Right lobe of liver (tissue), 6 donors: Measurements from ENCODE around the gene CD247. TPM values are rescaled to one million over a fixed set of nuclear protein-coding genes. Genes with fewer than 3 reads are reported as not detected.

ENCODE experiments used
- ATAC-seq, 4 donors: fragments of 200-7000 bp; cut with Tn5 transposase; one replicate each; pipeline ENCODE4 v1.9.1; 2020; ENCODE audit warnings: mild to moderate bottlenecking in 4 of 4, moderate library complexity in 4 of 4
- DNase-seq, 3 donors: peaks; one replicate each; pipeline ENCODE4 v3.0.0-alpha.2; 2020
- H3K27ac ChIP-seq, 3 donors: fragments of 200-600 bp; one replicate each; pipeline ENCODE4 v1.8.0; 2022
- H3K27me3 ChIP-seq, 2 donors: fragments of 200-600 bp; one replicate each; pipeline ENCODE4 v1.8.0; 2022
- H3K36me3 ChIP-seq, 4 donors: fragments of 200-600 bp; sonication (generic) in 1 of 4; one replicate each; pipeline versions ENCODE4 v1.5.1 to v1.8.0; 2017 to 2022; ENCODE audit warnings: control low read depth in 1 of 4
- H3K4me1 ChIP-seq, 4 donors: fragments of 200-600 bp; sonication (generic) in 1 of 4; one replicate each; pipeline versions ENCODE4 v1.5.1 to v1.8.0; 2017 to 2022; ENCODE audit warnings: control low read depth in 1 of 4
- H3K4me3 ChIP-seq, 3 donors: fragments of 200-600 bp; one replicate each; pipeline ENCODE4 v1.8.0; 2022
- H3K9me3 ChIP-seq, 4 donors: fragments of 200-600 bp; sonication (generic) in 1 of 4; one replicate each; pipeline versions ENCODE4 v1.5.1 to v1.8.0; 2017 to 2022; ENCODE audit warnings: control low read depth in 1 of 4
- POLR2A ChIP-seq: fragments of 450-650 bp; IDR thresholded peaks from one replicate; pipeline ENCODE4 v1.6.1; 2017; ENCODE audit warnings: antibody characterized with exemption, mild to moderate bottlenecking
- WGBS: methylation state at CpG from one replicate; pipeline ENCODE4 v1.1.6; 2018; ENCODE audit warnings: low coverage, low lambda C conversion rate; ENCODE audit not compliant: insufficient coverage; ENCODE audit errors: missing lambda C conversion rate; 5-methylcytosine and 5-hydroxymethylcytosine counted together
- intact Hi-C, 2 donors: fragments of 100-400 bp; cut with DNase I; formaldehyde crosslinking; loops; one replicate each; pipeline versions ENCODE4 v1.11.2 to v1.14.1; 2022
- total RNA-seq, 6 experiments: library from RNA; depleted of rRNA in 2 of 6; stranded (reverse); fragments of >200 nt in 2 of 6; fragmentation: NEBNext Ultra II Directional in 3 of 6; extraction: Animal tissue kit (Norgen Biotek cat#: 25700) in 3 of 6; gene quantifications; one replicate each; pipeline versions ENCODE4 v1.1.0 to v1.2.4, GENCODE V29; 2016 to 2023
- TF ChIP-seq, protein P1 (sequence below), 4 donors: fragments of 200-600 bp in 3 of 4; fragments of 450-650 bp in 1 of 4; IDR thresholded peaks; one replicate each; pipeline versions ENCODE4 v1.5.1 to v1.8.0; 2016 to 2022; ENCODE audit warnings: antibody characterized with exemption in 4 of 4, mild to moderate bottlenecking in 2 of 4
- donor health status: DM: no; HTN: yes; CAD: no.
- donor health status: DM: no; HTN: no; CAD: no.
- donor health status: DM: no; HTN: no; CAD: no.
- donor health status: DM: no; HTN: yes; CAD: no.
- donor health status: DM: no; HTN: yes; CAD: no.

The CD247 gene
- total RNA-seq, 6 experiments from 2014 or later = 0.48 to 2.2 (median 0.71) TPM

DNA sequence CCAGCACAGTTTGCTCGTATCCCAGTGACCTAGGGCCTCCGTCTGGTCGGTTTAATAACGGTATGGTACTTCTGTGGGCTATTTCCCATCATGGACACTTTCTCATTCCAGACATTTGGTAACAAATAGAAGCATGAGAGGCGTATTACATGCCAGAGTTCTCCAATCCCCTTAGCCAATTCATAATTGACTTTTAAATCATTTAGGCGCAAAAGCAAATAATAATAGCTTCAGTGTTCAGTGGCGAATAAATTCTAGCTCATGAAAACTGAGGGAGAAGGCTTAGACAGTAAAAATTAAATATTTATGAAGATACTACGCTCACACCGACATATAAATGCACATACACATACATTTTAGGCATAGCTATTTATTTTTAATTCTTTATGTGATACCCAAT, 50.6 kb downstream of the CD247 start:
- Histone ChIP-seq H3K9me3 (no peaks in the 10 kb centered on the region), H3K4me1 (peaks cover 0 to 4% (median 0%) of the 10 kb centered on the region in 4 donors), H3K27ac (no peak overlapping the region), H3K36me3 (no peaks in the 10 kb centered on the region), H3K4me3 (no peak overlapping the region), H3K27me3 (no peaks in the 10 kb centered on the region)
- DNase-seq = no peak
- whole genome bisulfite sequencing = 80% methylated on average over 9 of the region's 9 CpGs
- ATAC-seq = no peak
- TF ChIP-seq POLR2A = no peak
- TF ChIP-seq, protein P1, sequence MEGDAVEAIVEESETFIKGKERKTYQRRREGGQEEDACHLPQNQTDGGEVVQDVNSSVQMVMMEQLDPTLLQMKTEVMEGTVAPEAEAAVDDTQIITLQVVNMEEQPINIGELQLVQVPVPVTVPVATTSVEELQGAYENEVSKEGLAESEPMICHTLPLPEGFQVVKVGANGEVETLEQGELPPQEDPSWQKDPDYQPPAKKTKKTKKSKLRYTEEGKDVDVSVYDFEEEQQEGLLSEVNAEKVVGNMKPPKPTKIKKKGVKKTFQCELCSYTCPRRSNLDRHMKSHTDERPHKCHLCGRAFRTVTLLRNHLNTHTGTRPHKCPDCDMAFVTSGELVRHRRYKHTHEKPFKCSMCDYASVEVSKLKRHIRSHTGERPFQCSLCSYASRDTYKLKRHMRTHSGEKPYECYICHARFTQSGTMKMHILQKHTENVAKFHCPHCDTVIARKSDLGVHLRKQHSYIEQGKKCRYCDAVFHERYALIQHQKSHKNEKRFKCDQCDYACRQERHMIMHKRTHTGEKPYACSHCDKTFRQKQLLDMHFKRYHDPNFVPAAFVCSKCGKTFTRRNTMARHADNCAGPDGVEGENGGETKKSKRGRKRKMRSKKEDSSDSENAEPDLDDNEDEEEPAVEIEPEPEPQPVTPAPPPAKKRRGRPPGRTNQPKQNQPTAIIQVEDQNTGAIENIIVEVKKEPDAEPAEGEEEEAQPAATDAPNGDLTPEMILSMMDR (IDR thresholded peaks at IDR 0.05) = no peak
- intact Hi-C loops = no loop called here

DNA sequence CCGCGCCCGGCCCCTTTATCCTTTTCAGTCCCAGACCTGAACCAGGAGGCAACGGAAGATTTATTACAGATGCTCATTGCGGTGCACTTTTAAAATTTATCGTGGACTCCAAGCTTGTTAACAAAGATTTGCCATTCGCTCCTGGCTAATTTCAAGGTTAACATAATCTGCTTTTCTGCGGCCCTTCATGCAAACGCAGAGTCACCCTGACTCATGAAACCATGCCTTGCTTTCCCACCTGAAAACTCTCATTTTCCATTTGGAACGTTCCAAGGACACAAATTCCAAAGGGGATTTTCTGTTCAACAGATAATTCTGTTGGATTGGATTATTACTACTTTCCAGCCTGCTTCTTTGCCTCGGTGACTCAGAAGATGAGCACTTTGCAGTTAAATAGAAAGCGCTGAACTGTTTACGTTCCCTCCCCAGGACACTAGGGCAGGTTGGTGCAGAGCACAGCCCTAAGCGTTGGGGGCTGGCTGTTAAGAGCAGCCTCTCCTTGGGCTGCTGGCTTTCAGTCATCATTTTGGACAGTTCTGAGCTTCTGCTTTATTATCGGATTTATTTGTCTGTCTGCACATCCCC, 51.1 kb downstream of the CD247 start:
- Histone ChIP-seq H3K27me3 (no peaks in the 10 kb centered on the region), H3K27ac (no peak overlapping the region), H3K9me3 (no peaks in the 10 kb centered on the region), H3K4me1 (peaks cover 0 to 4% (median 0%) of the 10 kb centered on the region in 4 donors), H3K36me3 (no peaks in the 10 kb centered on the region), H3K4me3 (no peak overlapping the region)
- intact Hi-C loops = no loop called here
- ATAC-seq = no peak
- WGBS = 83% methylated on average over 14 of the region's 15 CpGs
- no peak for DNase-seq
- no peak for TF ChIP-seq POLR2A
- TF ChIP-seq, protein P1 (IDR thresholded peaks at IDR 0.05) = no peak

DNA sequence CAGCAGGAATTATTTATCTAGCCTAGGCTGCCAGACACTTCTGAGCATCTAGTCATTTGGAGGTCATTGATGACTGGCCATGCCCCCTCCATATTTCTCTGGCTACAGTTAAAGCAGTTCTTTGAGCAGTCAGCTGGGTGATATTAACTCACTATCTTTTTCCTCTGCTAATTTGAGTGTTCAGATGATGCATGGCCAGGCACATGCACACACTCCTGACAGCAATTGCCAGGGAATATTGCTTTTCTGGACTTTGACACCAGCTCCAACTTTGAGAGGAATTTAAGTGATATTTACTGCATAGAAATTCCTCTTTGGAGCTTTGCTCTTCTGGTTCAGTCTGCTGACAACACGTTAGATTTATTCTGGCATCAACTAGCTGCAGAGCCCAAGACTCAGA, 52.6 kb downstream of the CD247 start:
- TF ChIP-seq POLR2A = no peak
- TF ChIP-seq, protein P1 (IDR thresholded peaks at IDR 0.05) = no peak
- WGBS = 22% methylated on average over 1 of the region's 1 CpG
- H3K4me1 ChIP-seq = peaks cover 0 to 4% (median 0%) of the 10 kb centered on the region in 4 donors
- intact Hi-C loops = no loop called here
- H3K27ac ChIP-seq = no peak overlapping the region
- H3K27me3 ChIP-seq = no peaks in the 10 kb centered on the region
- no peaks in the 10 kb centered on the region for H3K9me3 ChIP-seq
- peak; percentile 19 to 55 (median 46) for ATAC-seq
- DNase-seq = no peak
- H3K36me3 ChIP-seq = no peaks in the 10 kb centered on the region
- H3K4me3 ChIP-seq = no peak overlapping the region

DNA sequence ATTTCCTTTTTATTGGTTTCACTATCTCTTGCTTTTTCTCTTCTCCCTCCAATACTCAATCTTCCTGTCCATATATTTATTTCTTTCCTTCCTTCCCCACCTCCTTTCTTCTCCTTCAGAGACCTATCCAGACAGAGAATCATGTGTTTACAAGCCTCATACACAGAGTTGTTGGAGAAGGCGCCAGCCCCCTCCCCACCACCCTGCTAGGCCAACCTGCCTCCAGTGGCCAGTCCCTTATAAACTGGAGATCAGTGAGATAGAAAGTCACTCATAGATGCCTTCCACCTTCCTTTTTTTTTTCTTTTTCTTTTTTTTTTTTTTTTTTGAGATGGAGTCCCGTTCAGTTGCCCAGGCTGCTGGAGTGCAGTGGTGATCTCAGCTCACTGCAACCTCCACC, 53.3 kb downstream of the CD247 start:
- intact Hi-C loops = no loop called here
- TF ChIP-seq, protein P1 (IDR thresholded peaks at IDR 0.05) = no peak
- no peak for TF ChIP-seq POLR2A
- no peak for ATAC-seq

More for the DNA sequence above, 53.3 kb downstream of the CD247 start:
- Histone ChIP-seq H3K27me3 (no peaks in the 10 kb centered on the region), H3K4me1 (peaks cover 0 to 4% (median 0%) of the 10 kb centered on the region in 4 donors), H3K4me3 (no peak overlapping the region), H3K36me3 (no peaks in the 10 kb centered on the region), H3K9me3 (no peaks in the 10 kb centered on the region), H3K27ac (no peak overlapping the region)
- no peak for DNase-seq
- 100% methylated on average over 1 of the region's 2 CpGs for WGBS
